GM21390 (cell line): ENCODE data around the gene CHAC2.
"Not testable (repeated sequence)": the region's sequence is repeated elsewhere in the genome, so short reads cannot be mapped to it uniquely, and the experiment has no call there.

Experiments used
- ATAC-seq: cut with Tn5 transposase; IDR thresholded peaks from one replicate; pipeline ENCODE4 v1.9.1; 2021; ENCODE audit not compliant: unreplicated experiment

The CHAC2 gene

DNA sequence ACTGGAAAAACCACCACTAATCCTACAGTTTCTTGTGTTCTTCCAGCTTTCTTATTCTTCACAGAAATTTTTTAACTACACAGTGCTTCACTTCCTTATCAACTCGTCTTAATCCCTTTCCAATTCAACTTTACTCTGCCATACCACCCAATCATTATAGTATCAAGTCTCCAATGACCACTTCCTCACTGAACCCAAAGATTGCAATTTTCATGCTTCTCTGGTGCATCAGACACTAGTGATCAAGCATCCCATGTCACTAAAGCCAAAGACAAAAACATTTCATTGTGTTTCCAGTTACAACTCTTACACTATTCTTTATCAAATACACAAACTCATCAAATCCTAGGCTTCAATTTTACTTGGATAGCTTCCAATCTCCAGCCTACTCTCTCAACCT lies 9.5 kb downstream of the CHAC2 start:
- ATAC-seq, result no peak

DNA sequence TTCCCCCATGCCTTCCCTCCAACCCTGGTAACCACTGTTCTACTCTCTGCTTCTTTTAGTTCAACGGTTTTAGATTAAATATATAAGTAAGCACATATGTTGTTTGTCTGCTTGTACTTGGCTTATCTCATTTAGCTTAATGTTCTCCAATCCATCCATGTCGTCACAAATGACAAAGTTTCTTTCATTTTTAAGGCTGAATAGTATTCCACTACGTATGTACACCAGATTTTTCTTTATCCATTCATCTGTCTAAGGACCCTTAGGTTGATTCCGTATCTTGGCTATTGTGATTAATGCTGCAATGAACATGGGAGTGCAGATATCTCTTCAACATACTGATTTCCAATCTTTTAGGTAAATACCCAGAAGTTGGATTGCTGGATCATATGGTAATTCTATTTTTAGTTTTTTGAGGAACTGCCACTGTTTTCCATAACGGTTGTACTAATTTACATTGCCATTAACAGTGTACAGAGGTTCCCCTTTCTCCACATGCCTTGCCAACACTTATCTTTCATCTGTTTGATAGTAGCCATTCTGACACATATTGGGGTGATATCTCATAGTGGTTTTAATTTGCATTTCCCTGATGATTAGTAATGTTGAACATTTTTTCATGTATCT lies 11.0 kb downstream of the CHAC2 start:
- ATAC-seq, result no peak

DNA sequence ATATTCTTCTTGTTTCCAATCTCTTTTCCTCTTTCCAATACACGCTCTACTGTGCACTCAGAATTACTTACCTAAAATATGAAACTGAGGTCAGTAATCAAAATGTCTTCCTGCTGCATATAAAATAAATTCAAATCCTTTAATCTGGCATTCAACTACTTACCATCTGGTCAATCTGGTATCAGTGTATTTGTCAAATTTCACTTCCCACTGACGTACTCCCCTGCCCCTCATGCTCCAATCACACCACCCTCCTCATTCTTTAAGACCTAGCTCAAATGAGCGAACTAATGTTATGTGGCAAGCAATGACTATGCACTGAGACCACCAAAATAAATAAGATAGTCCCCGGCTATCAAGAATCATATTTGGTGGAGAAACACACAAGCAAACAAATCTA lies 12.5 kb downstream of the CHAC2 start:
- ATAC-seq, result no peak

DNA sequence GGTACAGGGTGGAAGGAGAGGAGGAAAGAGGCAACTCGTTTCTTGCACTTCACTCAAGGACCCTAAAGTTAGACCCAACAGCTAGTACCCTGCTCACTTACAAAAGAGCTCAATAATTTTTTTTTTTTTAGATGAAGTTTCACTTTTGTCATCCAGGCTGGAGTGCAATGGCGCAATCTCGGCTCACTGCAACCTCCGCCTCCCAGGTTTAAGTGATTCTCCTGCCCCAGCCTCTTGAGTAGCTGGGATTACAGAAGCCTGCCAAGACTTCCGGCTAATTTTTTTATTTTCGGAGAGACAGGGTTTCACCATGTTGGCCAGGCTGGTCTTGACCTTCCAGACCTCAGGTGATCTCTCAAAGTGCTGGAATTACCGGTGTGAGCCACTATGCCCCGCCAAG lies 15.1 kb downstream of the CHAC2 start:
- ATAC-seq, result no peak

DNA sequence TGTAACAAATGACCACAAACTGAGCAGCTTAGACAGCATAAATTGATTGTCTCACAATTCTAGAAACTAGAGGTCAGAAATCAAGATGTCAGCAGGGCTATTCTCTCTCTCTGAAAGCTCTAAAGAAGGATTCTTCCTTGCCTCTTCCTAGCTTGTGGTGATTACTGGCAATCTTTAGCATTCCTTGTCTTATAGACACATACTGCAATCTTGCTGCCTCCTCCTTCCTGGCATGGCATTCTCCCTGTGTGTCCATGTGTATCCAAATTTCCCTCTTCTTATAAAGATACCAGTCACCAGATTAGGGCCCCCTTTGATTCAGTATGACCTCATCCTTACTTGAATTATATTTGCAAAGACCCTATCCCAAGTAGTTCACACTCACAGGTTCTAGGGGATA lies 16.8 kb downstream of the CHAC2 start:
- no peak for ATAC-seq

DNA sequence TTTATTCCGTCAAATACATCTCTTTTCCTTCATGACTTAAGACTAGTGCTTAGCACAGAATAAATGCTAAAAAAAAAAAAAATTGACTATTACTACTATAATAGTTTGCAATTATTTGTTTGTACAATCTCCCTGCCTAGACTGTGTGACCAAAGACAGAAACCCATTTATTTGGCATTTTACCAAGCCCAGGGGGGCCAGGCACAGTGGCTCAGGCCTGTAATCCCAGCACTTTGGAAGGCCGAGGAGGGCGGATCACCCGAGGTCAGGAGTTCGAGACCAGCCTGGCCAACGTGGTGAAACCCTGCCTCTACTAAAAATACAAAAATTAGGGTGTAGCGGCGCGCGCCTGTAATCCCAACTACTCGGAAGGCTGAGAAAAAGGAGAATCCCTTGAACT lies 17.8 kb downstream of the CHAC2 start:
- no peak for ATAC-seq

DNA sequence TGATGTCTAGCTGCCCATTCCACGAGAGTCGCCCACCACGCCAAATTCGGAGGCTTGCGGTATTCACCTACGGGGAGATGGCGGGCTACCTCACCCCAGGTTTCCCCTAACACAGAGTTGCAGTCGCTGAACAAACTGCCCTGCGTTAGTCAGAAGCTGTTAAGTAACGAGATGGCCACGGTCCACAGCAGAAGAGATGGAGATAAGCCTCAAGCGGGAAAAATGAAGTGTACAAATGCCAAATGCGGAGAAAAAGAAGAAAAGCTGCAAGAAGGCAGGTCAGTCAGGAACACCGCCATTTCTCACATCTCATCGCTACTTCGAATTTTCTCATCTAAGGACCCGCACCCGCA lies 18.7 kb downstream of the CHAC2 start:
- peak; percentile 12 for ATAC-seq

DNA sequence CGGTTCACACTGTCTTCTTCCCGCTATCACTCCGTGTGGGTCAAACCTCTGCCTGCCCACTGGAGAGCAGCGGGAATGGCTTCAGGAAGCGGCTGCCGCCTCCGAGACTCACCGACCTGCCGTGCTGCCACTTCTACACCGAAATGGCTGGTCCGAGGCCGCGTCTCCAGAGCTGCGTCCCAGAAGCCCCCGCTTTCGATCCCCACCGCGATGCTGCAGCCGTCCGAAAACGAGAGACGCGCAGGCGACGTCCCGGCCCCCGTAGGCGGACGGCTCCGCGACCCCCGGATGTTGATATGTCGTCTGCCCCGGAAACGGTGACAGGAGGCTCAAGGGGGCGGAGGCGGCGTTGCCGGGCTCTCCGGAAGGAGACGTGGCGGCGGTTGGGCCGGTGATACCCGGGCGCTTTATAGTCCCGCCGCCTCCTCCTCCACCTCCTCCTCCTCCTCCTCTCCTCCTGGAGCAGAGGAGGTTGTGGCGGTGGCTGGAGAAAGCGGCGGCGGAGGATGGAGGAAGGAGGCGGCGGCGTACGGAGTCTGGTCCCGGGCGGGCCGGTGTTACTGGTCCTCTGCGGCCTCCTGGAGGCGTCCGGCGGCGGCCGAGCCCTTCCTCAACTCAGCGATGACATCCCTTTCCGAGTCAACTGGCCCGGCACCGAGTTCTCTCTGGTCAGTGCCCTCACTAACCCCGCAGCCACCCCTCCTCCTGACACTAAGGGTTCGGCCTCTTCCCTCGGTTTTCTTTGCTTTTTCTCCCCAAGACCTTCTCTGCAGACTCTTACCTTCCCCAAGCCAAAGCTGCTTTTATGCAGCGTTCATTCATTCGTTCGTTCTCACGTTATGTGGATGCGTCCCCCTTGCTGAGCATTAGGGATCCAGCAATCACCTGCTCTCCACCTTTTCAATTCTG lies 19.4 kb downstream of the CHAC2 start, which contains the start of the genes ASB3 and ERLEC1:
Gene ASB3 (minus strand): TSS at position 249 of the 909 bp plus-strand sequence. CDS start 21,381 bp downstream, outside the sequence.
Gene ERLEC1 (plus strand): TSS at position 340 of the 909 bp plus-strand sequence. CDS start 167 bp downstream, at position 507.
- ATAC-seq, result peak; percentile 94

DNA sequence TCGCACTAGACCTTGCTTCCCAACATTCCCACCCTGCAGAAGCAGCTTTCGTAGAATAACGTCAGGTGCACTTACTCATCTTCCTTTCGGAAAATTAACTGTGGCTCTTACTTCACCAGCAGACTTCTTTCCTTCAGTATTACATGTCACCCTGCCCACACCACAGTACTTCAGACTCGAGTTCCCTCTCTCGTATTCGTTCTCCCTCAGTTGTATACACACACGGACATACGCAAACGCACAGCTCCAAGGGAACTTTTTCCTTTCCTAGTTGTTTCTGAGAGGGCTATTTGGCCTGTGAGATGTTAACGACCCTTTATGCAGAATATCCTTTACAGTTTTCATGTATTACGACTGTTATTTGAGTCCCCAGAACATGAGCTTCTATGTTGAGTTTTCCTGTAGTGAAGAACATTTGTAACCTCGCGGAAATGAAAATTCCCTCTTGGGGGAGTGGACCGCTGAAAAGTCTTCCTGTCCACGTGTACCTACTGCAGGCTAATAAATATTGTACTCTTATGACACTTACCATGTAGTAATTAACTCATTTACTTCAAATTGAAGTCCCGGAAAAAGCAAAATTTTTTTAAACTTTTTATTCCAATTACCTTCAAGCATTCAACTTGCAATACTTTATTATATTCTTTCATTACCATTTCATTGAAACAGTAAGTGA lies 20.1 kb downstream of the CHAC2 start:
- no peak for ATAC-seq

DNA sequence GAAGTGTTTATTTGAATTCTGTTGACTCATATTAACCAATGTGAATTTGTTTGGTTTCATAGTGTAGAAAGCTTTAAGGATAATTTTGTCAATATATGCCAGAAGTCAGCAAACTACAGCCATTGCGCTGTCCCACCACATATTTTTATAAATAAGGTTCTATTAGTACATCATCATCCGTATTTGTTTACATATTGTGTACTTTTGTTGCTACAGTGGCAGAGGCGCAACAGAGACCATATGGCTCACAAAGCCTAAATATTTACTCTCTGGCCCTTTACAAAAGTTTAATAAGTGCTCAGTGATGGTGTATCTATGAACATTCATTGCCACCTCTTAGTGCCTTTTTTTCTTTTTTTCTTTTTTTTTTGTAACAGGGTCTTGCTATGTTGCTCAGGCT lies 25.7 kb downstream of the CHAC2 start:
- ATAC-seq, result no peak

DNA sequence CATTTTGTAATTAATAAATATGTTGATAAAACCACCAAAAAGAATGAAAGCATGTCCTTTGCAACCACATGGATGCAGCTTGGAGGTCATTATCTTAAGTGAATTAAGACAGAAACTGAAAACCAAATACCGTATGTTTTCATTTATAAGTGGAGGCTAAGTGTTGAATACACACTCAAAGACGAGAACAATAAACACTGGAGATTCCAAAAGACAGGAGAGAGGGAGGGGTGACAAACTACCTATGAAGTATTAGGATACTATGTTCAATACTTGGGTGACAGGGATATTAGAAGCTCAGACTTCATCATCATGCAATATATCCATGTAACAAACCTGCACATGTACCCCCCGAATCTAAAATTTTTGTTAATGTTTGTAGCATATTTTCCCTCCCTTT lies 26.2 kb downstream of the CHAC2 start:
- no peak for ATAC-seq

DNA sequence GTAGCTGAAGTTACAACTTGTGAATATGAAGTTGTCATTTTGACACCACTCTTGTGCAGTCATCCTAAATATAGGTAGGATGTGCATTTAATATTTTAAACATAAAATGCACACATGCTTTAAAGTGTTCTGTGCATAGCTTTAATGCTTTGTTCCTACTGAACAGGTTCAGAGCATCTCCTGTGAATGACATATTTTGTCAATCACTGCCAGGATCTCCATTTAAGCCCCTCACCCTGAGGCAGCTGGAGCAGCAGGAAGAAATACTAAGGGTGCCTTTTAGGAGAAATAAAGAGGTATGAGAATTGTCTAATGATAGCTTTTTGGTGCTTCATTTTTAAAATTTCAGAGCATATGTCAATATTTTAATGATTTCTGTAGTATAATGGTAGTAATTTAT lies 33.9 kb downstream of the CHAC2 start:
- no peak for ATAC-seq

DNA sequence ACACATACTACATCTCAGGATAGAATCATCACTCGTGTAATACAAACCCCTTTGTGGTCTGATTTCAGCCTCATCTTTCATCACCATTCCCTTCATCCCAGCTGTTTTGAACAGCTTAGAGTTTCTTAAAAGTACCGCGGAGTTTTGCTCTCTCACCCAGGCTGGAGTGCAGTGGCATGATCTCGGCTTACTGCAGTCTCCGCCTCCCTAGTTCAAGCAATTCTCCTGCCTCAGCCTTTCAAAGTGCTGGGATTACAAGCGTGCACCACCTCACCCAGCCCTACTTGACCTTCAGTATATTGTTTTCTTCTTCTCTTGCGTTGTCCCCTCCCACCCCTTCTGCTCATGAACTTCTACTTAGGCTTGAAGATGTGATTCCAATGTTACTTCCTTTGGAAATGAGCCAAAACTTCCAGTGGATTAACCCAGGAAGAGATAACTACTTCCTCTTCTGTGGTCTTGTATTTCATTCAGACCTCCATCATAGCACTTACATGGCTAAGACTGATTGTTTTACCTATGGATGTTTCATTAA lies 35.1 kb downstream of the CHAC2 start:
- no peak for ATAC-seq

DNA sequence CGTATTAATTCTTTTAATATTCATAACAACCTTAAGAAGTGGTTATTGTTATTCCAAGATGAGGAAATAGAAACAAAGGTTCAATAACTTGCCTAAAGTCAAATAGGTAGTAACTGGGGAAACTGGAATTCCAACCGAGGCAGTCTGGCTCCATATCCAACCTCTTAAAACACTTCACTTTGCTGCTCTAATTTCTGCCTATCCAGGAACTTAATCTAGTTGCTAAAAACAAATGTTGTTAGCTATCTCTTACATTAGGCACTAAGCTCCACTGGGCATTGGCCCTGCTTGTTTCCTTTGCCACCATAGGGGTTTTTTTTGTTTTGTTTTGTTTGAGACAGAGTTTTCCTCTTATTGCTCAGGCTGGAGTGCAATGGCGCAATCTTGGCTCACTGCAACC lies 44.0 kb downstream of the CHAC2 start:
- no peak for ATAC-seq

DNA sequence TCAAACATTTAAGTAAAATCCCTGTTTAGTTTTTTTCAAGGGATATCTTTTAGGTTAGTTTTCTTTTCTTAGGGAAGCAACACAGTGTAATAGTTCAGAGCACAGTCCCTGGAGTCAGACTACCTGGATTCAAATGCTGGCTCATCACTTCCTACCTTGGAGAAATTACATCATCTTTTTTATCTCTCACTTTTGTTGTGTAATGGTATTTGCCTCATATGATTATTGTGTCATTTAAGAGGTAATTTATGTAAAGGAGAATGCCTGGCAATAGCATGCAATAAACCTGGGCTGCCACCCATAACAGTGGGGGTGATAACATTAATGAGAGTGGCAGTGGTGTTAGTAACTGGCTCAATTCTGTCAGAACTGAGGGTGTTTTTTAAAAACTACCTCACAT lies 45.5 kb downstream of the CHAC2 start:
- ATAC-seq, result no peak

DNA sequence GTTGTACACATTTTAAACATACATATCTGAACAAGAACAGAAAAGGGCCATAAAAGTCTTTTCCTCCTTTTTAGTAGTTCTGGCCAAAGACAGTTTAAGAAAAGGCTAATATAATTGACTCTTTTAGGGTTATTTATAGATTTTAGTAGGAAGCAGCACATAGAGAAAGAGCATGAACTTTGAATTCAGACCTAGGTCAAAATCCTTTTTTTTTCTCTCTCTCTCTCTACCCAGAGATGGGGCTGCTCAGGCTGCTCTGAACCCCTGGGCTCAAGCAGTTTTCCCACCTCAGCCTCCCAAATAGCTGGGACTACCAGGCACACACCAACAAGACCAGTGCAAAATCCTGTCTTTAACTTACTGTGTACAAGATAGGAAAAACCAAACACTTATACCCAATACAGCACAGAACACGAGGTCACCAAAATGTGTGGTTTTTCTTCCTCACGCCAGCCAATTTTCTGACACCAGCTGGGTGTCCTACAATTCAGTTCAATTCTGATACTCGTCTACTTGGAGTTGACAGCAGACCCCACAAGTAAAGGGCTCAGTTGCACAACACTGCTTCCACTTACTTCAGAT lies 51.3 kb downstream of the CHAC2 start:
- ATAC-seq, result no peak

DNA sequence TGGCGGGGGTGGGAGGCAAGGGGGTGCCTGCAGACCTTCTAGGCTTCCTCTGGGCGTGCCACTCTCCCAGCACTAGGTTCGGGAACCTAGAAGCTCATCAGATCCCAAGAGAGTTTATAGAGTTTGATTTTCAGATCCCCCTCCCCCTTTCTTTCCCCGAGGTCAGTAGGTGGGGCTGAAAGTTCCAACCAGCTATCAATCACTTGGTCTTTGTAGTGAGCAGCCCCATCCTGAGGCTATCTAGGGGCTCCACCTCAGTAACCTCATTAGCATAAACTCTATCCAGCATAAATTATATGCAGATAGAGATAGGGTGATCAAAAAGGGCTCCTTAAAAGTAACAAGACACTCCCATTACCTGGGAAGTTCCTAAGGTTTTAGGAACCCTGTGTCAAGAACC lies 52.0 kb downstream of the CHAC2 start:
- ATAC-seq, result no peak

DNA sequence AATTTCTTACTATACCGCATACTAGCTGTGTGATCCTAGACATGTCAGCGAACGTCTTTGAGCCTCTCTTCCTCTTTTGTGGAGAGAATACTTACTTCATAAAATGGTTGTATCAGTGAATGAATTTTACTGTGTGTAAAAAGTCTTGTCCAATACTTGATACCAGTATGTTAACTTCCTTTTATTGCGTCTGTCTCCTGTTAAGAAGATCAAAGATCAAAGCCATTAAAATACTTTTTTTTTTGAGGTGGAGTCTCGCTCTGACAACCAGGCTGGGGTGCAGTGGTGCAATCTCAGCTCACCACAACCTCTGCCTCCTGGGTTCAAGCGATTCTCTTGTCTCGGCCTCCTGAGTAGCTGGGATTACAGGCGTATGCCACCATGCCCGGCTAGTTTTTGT lies 52.4 kb downstream of the CHAC2 start:
- no peak for ATAC-seq

DNA sequence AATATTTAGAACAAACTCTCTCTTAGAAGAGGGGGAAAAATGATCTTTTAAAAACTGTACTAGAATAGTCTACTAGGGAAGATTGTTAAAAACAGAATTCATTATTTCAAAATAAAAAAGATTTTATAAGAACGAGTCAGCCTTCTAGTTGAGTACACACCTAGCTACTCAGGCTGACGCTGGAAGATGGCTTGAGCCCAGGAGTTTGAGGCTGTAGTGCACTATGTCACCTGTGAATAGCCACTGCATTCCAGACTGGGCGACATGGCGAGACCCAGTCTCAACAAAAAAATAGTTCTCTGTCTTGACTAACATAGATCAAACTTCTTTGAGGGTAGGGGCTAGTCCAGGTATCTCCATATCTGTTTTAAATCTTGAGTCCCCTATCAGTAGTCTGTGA lies 53.1 kb downstream of the CHAC2 start:
- no peak for ATAC-seq

DNA sequence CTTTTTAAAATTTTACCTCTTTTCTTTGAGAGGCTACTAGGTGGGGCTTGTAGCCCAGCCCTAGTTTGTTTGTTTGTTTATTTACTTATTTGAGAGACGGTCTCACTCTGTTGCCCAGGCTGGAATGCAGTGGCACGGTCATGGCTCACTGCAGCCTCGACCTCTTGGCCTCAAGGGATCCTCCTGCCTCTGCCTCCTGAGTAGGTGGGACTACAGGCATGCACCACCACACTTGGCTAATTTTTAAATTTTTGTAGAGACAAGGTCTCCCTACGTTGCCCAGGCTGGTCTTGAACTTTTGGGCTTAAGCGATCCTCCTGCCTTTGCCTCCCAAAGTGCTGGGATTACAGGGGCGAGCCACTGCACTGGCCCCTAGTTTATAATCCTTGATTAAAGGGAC lies 54.2 kb downstream of the CHAC2 start:
- no peak for ATAC-seq

DNA sequence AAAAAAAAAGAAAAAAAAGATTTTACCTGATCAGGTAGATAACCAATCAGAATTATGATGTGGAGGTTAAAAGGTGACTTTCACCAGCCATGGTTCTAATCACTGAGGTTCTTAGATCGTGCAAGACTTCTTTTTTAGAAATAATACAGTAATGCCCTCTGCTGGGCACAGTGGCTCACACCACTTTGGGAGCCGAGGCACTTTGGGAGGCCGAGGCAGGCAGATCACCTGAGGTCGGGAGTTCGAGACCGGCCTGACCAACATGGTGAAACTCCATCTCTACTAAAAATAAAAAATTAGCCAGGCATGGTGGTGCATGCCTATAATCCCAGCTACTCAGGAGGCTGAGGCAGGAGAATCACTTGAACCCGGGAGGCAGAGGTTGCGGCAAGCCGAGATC lies 56.0 kb downstream of the CHAC2 start:
- ATAC-seq, result not testable (repeated sequence)
